SKM-1 (cell line): ENCODE results near the gene CASTOR1.

ENCODE experiments used
- DNase-seq: peaks from one replicate; lab custom pipeline; 2025; ENCODE audit not compliant: unreplicated experiment; lab: John Stamatoyannopoulos, UW

The CASTOR1 gene

DNA sequence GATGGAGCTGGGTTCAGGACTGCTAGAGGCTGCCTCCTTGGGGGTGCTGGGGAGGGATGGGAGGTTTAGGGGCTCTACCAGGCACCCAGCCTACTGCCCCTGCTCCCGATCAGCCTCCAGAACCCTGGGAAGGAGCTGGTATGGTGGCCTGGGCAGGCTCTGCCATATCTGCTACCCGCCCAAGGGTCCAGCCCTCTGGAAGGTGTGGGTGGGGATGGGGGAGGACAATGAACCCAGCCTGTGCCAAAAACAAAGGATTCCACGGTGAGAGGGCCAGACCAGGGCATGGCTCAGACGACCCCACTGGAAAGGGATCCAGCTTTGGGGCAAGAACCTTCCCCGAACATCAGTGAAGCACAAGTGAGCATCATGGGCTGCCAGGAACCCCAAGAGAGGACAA, 3.0 kb downstream of the CASTOR1 start:
- DNase-seq: no peak

DNA sequence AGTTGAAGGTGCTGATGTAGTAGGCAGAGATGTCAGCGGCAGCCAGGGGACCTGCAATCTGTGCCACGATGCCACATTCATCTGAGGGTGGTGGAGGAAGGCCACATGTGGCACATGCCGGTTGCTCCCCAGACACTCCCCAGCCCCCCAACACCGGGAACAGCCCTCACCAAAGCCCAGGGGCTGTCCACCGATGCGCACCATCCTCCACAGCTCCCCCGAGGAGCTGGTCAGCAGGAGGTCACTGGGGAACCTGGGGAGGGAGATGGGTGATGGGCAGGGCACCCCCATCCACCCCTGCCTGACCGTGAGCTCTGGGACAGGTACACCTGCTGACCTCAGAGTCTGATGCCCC, 3.5 kb downstream of the CASTOR1 start:
- no peak for DNase-seq

DNA sequence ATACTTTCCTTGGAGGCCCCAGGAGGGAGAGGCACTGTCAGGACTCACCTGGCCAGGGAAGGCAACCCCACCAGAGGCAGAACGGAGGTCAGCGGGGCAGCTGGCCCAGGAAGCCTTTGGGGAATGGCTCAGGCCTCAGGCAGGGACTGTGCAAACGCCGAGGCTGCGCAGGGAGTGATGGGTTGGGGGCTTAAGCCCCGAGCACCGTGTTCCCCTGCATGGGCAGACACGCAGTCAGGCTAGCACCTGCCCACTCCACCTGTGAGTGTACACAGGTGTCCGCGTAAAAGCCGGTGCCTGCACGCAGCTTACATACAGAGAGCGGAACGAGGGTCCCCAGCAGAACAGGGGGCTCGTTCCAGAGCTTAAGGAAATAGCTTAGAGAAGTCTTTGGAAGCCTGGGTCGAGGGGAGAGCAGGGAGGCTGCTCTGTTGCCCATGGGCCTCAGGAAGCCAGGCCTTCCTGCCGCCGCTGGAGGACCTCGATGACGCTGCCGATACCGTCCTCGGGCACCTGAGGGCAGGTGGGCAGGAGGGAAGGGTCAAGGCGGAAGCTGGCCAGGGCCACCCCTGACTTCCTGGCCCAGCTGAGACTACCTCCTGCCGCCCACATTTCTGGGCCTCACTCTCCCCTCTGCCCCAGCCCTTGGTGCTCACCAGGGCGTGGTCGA, 4.0 kb downstream of the CASTOR1 start:
- no peak for DNase-seq

DNA sequence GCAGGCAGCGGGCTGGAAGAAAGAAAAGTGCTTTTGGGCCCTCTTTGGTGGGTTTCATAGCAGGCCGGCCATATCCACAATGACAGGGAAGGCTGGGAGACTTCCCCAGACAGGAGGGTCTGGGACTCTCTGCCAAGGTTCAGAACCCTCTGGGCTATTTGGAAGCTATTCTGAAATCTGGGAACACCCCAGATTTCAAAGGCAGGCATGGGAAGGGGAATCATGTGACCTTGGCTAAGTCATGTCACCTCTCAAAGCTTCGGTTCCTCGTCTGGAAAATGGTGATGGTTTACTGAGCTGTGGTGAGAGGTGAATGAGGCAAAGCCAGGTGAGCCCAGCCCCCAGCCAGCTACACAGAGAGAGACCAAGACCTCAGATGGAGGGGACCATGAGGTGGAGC, 4.6 kb downstream of the CASTOR1 start:
- DNase-seq: no peak

- no peak for DNase-seq
These were observed 5.1 kb downstream of the CASTOR1 start for GRCh38 chr22:30284172-30284571.

DNA sequence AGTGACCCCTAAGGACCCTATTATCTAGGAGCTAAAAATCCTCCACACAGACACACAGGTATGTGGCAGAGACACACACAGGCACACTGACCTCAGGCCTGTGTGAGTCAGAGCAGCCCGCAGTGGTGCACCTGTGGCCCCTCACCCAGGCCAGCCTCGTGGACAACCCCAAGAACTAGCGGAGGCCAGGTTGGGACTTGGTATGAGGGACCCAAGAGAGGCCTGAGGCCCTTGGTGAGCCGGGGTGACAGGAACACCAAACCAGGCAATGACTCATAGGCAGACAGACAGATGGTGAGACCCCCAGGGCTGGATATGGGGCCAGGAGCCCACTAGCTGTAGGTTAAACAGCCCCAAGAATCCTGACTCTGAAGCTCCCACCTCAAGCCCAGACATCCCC, 6.0 kb downstream of the CASTOR1 start:
- DNase-seq: no peak

GRCh38 chr22:30282616-30283046, 6.7 kb downstream of the CASTOR1 start:
- DNase-seq: no peak

- DNase-seq: no peak
These were observed 8.8 kb downstream of the CASTOR1 start for GRCh38 chr22:30280505-30280904.

DNA sequence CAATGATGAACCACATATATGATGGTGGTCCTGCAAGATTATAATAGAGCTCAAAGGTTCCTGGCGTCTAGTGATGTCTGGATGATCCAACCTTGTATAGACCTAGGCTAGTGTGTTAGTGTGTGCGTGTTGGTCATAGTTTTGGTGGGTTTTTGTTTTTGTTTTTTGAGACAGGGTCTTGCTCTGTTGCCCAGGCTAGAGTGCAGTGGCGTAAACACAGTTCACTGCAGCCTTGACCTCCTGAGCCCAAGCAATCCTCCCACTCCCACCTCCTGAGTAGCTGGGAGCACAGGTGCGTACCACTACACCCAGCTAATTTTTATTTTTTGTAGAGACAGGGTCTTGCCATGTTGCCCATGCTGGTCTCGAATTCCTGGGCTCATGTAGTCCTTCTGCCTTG, 9.4 kb downstream of the CASTOR1 start:
- no peak for DNase-seq

DNA sequence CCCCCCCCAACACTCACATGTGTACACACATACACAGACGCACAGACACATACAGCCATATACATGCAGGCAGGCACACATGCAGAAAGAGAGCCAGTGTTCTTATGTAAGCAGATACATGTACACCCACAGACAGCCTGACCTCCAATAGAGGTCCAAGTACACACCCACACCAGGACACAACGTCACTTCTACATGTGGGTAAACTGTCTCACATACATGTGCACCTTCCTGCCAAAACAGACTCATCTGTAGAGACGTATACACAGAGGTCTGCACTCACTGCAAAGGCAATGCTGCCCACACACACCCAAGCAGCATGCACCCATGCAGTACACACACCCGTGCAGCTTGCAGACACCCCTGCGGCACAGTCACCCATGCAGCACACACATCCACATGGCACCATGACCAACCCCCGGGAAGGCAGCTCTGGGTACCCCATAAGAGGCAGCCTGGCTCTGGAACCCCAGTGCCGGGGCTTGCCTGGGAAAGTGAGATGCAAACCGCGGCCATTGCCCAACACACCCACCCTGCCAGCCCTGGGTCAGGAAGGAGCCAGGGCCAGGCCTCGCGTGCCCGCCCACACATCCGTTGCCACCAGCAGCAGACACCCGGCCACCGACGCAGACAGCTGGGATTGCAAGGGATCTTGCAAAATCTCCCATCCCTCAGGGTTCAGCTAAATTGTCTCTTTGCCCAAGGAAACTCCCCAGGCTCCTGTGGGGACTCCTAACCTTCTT, 10.1 kb downstream of the CASTOR1 start:
- DNase-seq: peak; percentile 67

DNA sequence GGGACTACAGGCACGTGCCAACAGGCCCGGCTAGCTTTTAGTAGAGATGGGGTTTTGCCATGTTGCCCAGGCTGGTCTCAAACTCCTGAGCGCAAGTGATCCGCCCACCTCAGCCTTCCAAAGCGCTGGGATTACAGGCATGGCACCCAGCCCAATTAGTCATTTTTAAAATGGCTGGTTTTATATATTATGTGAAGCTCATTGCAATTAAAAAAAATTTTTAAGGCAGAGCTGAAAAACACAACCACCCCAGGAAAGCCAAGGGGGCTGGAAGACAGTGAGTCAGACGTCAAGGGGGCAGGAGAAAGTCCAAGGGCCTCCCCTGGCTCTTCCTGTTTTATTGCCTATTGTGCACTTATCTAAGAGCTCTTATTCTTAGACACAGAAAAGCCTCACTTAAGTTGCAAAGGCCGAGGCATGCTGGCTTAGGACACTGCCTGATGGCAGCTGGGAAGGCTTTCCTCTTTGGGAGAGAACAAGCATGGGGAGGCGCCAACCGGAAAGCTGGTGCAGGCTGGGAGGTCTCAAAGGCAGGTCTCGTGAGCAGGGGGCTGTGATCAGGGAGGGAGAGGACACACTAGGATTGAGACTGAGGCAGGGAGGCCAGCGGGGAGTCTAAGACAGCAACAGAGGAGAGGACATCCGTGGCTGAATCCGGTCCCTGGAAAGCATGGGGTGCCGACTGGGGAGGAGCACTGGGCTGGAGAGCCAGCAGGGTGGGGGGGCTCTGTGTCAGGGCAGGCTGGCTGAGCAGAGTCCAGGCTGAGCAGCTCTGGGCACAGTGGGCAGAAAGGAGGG, 11.6 kb downstream of the CASTOR1 start:
- DNase-seq: no peak

- no peak for DNase-seq
These were observed 13.3 kb downstream of the CASTOR1 start for GRCh38 chr22:30276039-30276438.

DNA sequence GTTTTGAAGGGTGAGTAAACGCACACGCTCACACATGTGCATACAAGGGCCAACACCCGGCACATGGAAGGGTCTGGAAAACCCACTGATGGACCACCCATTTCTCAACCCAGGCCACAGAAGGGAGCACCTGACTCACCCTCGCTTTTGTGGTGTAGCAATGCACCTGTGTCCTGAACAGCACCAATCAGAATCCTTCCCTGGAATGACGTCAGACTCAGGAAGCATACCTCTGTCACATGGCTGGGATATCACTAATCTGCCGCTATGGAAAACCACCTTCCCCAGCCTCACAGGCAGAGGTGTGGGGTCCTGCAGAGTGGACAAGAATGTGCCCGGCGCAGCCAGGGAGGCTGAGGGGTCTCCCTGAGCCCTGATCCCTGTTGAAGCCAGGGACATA, 13.7 kb downstream of the CASTOR1 start:
- DNase-seq: no peak

GRCh38 chr22:30274437-30274812, 14.9 kb downstream of the CASTOR1 start:
- DNase-seq: no peak

- no peak for DNase-seq
These were observed 15.4 kb downstream of the CASTOR1 start for GRCh38 chr22:30273711-30274436.

DNA sequence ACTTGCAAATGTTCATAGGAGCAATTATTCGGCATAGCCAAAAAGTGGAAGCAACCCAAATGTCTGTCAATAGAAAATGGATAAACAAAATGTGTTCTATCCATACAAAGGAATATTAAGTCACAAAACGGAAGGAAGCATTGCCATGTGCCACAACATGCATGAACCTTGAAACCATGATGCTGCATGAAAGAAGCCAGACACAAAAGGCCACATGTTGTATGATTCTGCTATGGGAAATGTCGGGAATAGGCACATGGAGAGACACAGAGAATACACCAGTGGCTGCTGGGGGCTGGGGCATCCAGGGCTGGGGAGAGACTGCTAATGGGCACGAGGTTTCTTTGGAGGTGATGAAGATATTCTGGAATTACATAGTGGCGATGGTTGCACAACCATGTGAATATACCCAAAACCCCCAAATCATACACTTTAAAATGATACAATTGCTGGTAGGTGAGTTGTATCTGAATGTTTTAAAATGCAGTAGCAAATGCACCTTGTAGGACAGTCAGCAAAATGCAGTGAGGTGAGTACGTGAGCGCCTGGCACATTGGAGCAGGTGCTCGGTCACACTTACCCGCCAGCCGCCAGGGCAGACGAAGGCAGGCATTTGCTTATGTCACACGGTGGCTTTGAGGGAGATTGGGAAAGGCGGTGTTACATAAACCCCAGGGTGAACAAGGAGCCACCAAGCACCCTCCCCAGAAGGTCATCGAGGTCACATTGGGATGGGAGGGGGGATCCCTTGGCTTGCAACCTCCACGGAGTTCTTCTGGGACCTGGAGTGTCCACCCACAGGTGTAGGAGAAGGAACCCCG, 16.3 kb downstream of the CASTOR1 start:
- peak; percentile 85 for DNase-seq

DNA sequence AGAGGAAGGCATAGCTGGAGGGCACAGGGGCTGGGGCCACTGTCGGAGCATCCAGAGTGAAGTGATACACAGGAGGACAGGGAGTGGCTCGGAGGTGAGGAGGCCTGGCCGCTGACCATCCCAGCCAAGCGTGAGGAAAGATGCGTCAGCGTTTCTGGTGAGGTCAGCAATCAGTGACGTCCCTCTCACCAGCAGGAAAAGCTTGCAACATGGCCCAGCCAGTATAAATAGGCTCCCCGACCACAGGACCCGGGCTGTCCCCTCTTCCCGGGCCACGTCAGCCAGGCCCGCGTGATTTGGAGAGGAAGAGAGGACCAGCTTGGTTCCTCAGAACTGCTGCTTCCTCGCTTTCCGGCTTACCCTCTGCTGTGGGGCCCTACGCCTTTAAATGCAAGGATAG, 18.5 kb downstream of the CASTOR1 start:
- DNase-seq: peak; percentile 91

DNA sequence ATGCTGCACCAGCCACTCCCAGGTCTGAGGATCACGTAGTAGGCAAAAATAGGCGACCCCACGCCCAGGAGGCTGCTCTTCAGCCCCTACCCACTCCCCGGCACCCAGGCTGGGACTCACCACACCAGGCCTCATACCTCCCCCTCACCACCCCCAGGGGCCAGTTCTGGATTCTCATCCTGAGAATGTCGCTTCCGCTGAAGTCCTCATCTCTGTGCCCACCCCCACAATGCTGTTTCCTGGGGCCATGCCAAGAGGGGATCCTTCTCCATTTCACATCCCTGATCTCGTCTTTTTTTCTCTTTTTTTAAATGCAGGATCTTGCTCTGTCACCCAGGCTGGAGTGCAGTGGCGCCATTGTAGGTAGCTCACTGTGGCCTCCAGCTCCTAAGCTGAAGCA, 21.0 kb downstream of the CASTOR1 start:
- DNase-seq: no peak

- no peak for DNase-seq
These were observed 21.7 kb downstream of the CASTOR1 start for GRCh38 chr22:30267382-30268302.
